ENCODE results near the gene BNIP3.

Gene BNIP3

GRCh38 chr10:132005147-132005546 is 23.4 kb upstream of the BNIP3 start:
- TF ChIP-seq GFI1B (tag by site-specific recombination; IDR thresholded peaks at IDR 0.05) (no peak), ZNF394 (tag by site-specific recombination; IDR thresholded peaks at IDR 0.05; ENCODE audit: borderline replicate concordance) (no peak)
- Histone ChIP-seq H3K36me3 (ENCODE audit: control insufficient read depth in 2 of 2, insufficient read depth in 1 of 2, low read length in 2 of 2) (no peaks in the 10 kb centered on the region), H3K9me3 (ENCODE audit: control insufficient read depth, insufficient read depth, low read depth, low read length) (no peaks in the 10 kb centered on the region), H3K27ac (ENCODE audit: extremely low read depth, low read depth, low read length) (no peak overlapping the region), H3K4me3 (ENCODE audit: low read depth, low read length) (no peak overlapping the region), H3K4me1 (ENCODE audit: control insufficient read depth, insufficient read depth, low read length) (no peaks in the 10 kb centered on the region)
- ChIA-PET CTCF (no interaction called here), POLR2A (no interaction called here)

DNA sequence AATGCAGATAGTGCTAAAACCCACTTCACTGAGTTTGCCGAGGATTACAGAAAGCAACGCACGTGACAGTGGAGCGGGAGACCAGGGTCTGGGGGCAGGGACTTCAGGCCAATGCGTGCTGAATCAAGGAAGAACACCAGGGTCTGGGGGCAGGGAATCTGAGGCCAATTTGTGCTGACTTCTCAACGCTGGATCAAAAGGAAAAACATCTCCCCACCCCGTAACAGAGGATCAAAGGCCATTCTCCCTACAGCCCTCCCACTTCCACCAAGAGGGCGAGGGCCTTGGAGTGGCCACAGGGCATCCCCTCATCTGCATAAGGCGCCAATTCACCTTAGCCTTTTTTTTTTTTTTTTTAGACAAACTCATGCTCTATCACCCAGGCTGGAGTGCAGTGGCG is 22.3 kb upstream of the BNIP3 start:
- TF ChIP-seq, protein P1, sequence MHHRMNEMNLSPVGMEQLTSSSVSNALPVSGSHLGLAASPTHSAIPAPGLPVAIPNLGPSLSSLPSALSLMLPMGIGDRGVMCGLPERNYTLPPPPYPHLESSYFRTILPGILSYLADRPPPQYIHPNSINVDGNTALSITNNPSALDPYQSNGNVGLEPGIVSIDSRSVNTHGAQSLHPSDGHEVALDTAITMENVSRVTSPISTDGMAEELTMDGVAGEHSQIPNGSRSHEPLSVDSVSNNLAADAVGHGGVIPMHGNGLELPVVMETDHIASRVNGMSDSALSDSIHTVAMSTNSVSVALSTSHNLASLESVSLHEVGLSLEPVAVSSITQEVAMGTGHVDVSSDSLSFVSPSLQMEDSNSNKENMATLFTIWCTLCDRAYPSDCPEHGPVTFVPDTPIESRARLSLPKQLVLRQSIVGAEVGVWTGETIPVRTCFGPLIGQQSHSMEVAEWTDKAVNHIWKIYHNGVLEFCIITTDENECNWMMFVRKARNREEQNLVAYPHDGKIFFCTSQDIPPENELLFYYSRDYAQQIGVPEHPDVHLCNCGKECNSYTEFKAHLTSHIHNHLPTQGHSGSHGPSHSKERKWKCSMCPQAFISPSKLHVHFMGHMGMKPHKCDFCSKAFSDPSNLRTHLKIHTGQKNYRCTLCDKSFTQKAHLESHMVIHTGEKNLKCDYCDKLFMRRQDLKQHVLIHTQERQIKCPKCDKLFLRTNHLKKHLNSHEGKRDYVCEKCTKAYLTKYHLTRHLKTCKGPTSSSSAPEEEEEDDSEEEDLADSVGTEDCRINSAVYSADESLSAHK (tag by site-specific recombination; IDR thresholded peaks at IDR 0.05): no peak
- TF ChIP-seq ATF2 (tag by site-specific recombination; IDR thresholded peaks at IDR 0.05; ENCODE audit: low read depth) (no peak), TRIM28 (IDR thresholded peaks at IDR 0.05; ENCODE audit: borderline replicate concordance, low read length) (no peak), YY1 (tag by site-specific recombination; IDR thresholded peaks at IDR 0.05) (no peak), ZNF112 (tag by site-specific recombination; IDR thresholded peaks at IDR 0.05) (no peak), ZBTB48 (tag by site-specific recombination; IDR thresholded peaks at IDR 0.05) (no peak), BCL11B (tag by site-specific recombination; IDR thresholded peaks at IDR 0.05; ENCODE audit: low read depth) (no peak), ZNF280D (tag by site-specific recombination; IDR thresholded peaks at IDR 0.05) (no peak), INSM2 (tag by site-specific recombination; IDR thresholded peaks at IDR 0.05) (no peak), ZNF843 (tag by site-specific recombination; IDR thresholded peaks at IDR 0.05) (no peak), ZNF366 (tag by site-specific recombination; conservative IDR thresholded peaks at IDR 0.05) (no peak)
- TF ChIP-seq, protein P2, sequence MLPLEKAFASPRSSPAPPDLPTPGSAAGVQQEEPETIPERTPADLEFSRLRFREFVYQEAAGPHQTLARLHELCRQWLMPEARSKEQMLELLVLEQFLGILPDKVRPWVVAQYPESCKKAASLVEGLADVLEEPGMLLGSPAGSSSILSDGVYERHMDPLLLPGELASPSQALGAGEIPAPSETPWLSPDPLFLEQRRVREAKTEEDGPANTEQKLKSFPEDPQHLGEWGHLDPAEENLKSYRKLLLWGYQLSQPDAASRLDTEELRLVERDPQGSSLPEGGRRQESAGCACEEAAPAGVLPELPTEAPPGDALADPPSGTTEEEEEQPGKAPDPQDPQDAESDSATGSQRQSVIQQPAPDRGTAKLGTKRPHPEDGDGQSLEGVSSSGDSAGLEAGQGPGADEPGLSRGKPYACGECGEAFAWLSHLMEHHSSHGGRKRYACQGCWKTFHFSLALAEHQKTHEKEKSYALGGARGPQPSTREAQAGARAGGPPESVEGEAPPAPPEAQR (tag by site-specific recombination; IDR thresholded peaks at IDR 0.05): no peak
- TF ChIP-seq, protein P3, sequence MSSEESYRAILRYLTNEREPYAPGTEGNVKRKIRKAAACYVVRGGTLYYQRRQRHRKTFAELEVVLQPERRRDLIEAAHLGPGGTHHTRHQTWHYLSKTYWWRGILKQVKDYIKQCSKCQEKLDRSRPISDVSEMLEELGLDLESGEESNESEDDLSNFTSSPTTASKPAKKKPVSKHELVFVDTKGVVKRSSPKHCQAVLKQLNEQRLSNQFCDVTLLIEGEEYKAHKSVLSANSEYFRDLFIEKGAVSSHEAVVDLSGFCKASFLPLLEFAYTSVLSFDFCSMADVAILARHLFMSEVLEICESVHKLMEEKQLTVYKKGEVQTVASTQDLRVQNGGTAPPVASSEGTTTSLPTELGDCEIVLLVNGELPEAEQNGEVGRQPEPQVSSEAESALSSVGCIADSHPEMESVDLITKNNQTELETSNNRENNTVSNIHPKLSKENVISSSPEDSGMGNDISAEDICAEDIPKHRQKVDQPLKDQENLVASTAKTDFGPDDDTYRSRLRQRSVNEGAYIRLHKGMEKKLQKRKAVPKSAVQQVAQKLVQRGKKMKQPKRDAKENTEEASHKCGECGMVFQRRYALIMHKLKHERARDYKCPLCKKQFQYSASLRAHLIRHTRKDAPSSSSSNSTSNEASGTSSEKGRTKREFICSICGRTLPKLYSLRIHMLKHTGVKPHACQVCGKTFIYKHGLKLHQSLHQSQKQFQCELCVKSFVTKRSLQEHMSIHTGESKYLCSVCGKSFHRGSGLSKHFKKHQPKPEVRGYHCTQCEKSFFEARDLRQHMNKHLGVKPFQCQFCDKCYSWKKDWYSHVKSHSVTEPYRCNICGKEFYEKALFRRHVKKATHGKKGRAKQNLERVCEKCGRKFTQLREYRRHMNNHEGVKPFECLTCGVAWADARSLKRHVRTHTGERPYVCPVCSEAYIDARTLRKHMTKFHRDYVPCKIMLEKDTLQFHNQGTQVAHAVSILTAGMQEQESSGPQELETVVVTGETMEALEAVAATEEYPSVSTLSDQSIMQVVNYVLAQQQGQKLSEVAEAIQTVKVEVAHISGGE (tag by site-specific recombination; conservative IDR thresholded peaks at IDR 0.05; ENCODE audit: low read depth): no peak
- POLR2A ChIA-PET: no interaction called here
- Histone ChIP-seq H3K27ac (ENCODE audit: extremely low read depth, low read depth, low read length) (no peak overlapping the region), H3K9me3 (ENCODE audit: control insufficient read depth, insufficient read depth, low read depth, low read length) (no peaks in the 10 kb centered on the region), H3K36me3 (ENCODE audit: control insufficient read depth in 2 of 2, insufficient read depth in 1 of 2, low read length in 2 of 2) (no peaks in the 10 kb centered on the region), H3K4me1 (ENCODE audit: control insufficient read depth, insufficient read depth, low read length) (no peaks in the 10 kb centered on the region), H3K4me3 (ENCODE audit: low read depth, low read length) (no peak overlapping the region)
- CTCF ChIA-PET: interaction anchor here (0.7 kb wide), 1 partner anchor 431 kb away, joined by 3 read pairs; no protein-coding TSS in a partner anchor

Measured in HEK293 (cell line).